Heart left ventricle (tissue), 16 donors: ENCODE measurements around the gene FBXL7. TPM values are rescaled to one million over a fixed set of nuclear protein-coding genes. Genes with fewer than 3 reads are reported as not detected.

Experiments used
- ATAC-seq, 4 donors: fragments of 200-7000 bp; cut with Tn5 transposase; one replicate each; pipeline ENCODE4 v1.9.1; 2020 to 2022; ENCODE audit warnings: moderate library complexity in 4 of 4, mild to moderate bottlenecking in 3 of 4, moderate number of reproducible peaks in 1 of 4
- DNase-seq, 5 donors: peaks; one replicate each; pipeline ENCODE4 v3.0.0-alpha.2; 2020
- H3K27ac ChIP-seq, 12 donors: fragments of 200-600 bp; sonication (generic) in 4 of 12; one replicate each; pipeline versions ENCODE4 v1.5.0 to v1.8.0; 2016 to 2022; ENCODE audit warnings: mild to moderate bottlenecking in 2 of 12
- H3K27me3 ChIP-seq, 9 donors: fragments of 200-600 bp; sonication (generic) in 2 of 9; one replicate each; pipeline versions ENCODE4 v1.5.1 to v1.8.0; 2016 to 2022; ENCODE audit warnings: mild to moderate bottlenecking in 3 of 9
- H3K36me3 ChIP-seq, 9 donors: fragments of 200-600 bp; sonication (generic) in 2 of 9; one replicate each; pipeline versions ENCODE4 v1.5.0 to v1.8.0; 2018 to 2022; ENCODE audit warnings: mild to moderate bottlenecking in 2 of 9
- H3K4me1 ChIP-seq, 12 donors: fragments of 200-600 bp; sonication (generic) in 4 of 12; one replicate each; pipeline versions ENCODE4 v1.5.0 to v1.8.0; 2016 to 2022; ENCODE audit warnings: mild to moderate bottlenecking in 3 of 12
- H3K4me3 ChIP-seq, 12 donors: fragments of 200-600 bp; sonication (generic) in 4 of 12; one replicate each; pipeline versions ENCODE4 v1.5.0 to v1.8.0; 2017 to 2022; ENCODE audit warnings: mild to moderate bottlenecking in 9 of 12, moderate library complexity in 4 of 12
- H3K9me3 ChIP-seq, 12 donors: fragments of 200-600 bp; sonication (generic) in 4 of 12; one replicate each; pipeline versions ENCODE4 v1.5.0 to v1.8.0; 2016 to 2022; ENCODE audit warnings: mild to moderate bottlenecking in 1 of 12
- CTCF ChIP-seq, 12 donors: fragments of 200-600 bp; sonication (generic) in 4 of 12; IDR thresholded peaks; one replicate each; pipeline versions ENCODE4 v1.5.0 to v1.8.0; 2018 to 2022; ENCODE audit warnings: antibody characterized with exemption in 12 of 12, mild to moderate bottlenecking in 5 of 12
- POLR2A ChIP-seq, 2 donors: fragments of 450-650 bp; IDR thresholded peaks; one replicate each; pipeline ENCODE4 v1.6.1; 2017; ENCODE audit warnings: antibody characterized with exemption in 2 of 2, mild to moderate bottlenecking in 2 of 2, moderate library complexity in 2 of 2
- WGBS, 4 donors: extraction: QIAGEN DNeasy Blood & Tissue Kit in 2 of 4; methylation state at CpG; one replicate each; pipeline versions ENCODE4 v1.1.5 to v1.1.7; 2013 to 2018; 5-methylcytosine and 5-hydroxymethylcytosine counted together
- intact Hi-C, 10 donors: fragments of 100-400 bp; cut with DNase I; formaldehyde crosslinking; loops; one replicate each; pipeline versions ENCODE4 v1.11.1 to v1.14.2; 2022
- polyA plus RNA-seq, 2 donors: library from polyadenylated mRNA; stranded (reverse); fragments of 200-250 nt; gene quantifications; one replicate each; pipeline ENCODE4 v1.2.3, GENCODE V29; 2013
- total RNA-seq, 9 donors: library from RNA; depleted of rRNA in 2 of 9; stranded (reverse); fragments of >200 nt in 2 of 9; fragmentation: NEBNext Ultra II Directional in 3 of 9; extraction: Animal tissue kit (Norgen Biotek cat#: 25700) in 3 of 9; gene quantifications; one replicate each; pipeline versions ENCODE4 v1.1.0 to v1.2.4, GENCODE V29; 2016 to 2023
- donor health status: ischemic (EF 13 %, LVEDD 7.1; RV severe dilation, severe dysfunction).
- donor health status: healthy with polysubstance abuse.
- donor health status: DM: no; HTN: yes; CAD: no.
- donor health status: DM: no; HTN: no; CAD: no.
- donor health status: ischemic (EF 25% LVEDD 6.9; RV normal size, moderate dysfunction).
- donor health status: ischemic (EF 25% LVEDD 5.7; RV mildly dilated, moderate dysfunction).
- donor health status: healthy.
- donor health status: DM: yes; HTN: yes; CAD: no.
- donor health status: ischemic (EF 35%, LVEDD 5.7; RV mildly dilated, moderate dysfunction).
- donor health status: nonischemic (EF 11% LVEDD 7.7; RV severe dilation, severe dysfunction).
- donor health status: DM: yes; HTN: yes; CAD: no.
- donor health status: PGD.
- donor health status: ischemic (EF 29% LVEDD 5.4; RV normal size, mild dysfunction).
- donor health status: nonischemic (EF 23%, LVEDD 6.1; RV moderate dilation, normal function).

Gene FBXL7
- total and polyA plus RNA-seq, 11 donors, result 8.7 to 27.6 (median 24.3) TPM

GRCh38 chr5:15704397-15704947 is 204.5 kb downstream of the FBXL7 start:
- intact Hi-C loops, result no loop called here
- H3K36me3 ChIP-seq, result no peaks in the 10 kb centered on the region
- DNase-seq, result no peak
- TF ChIP-seq CTCF (IDR thresholded peaks at IDR 0.05), result no peak
- no peak for TF ChIP-seq POLR2A (IDR thresholded peaks at IDR 0.05)
- ATAC-seq, result peak in 3 of 4 donors; percentile 53 to 77 (median 65)
- peak overlapping the region in 6 of 12 donors; percentile 31 to 62 (median 56) for H3K27ac ChIP-seq
- H3K9me3 ChIP-seq, result peaks cover 0 to 10% (median 0%) of the 10 kb centered on the region in 12 donors
- no peaks in the 10 kb centered on the region for H3K27me3 ChIP-seq
- peaks cover 0 to 43% (median 22%) of the 10 kb centered on the region in 12 donors for H3K4me1 ChIP-seq
- H3K4me3 ChIP-seq, result no peak overlapping the region

DNA sequence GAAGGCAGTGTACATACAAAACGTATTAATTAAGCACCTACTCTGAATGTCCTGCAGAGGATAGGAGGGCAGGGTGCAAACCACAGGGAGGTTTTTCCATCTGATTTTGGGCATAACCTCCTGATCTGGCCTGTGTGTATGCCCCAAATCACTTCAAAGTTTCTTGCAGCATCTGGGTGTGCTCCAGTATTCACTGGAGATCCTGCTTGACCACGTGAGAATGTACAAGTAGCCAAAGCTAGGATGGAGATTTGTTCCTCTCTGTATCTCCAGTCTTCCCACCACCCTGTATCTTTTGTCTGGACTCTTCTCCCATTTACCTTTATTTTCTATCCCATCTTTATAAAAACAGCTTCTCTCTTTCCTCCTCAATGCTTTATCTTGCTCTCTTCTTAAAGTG is 207.7 kb downstream of the FBXL7 start:
- Histone ChIP-seq H3K9me3 (no peaks in the 10 kb centered on the region), H3K27ac (no peak overlapping the region), H3K36me3 (no peaks in the 10 kb centered on the region), H3K4me3 (no peak overlapping the region), H3K27me3 (no peaks in the 10 kb centered on the region), H3K4me1 (peaks cover 0 to 43% (median 20%) of the 10 kb centered on the region in 12 donors)
- DNase-seq, result no peak
- intact Hi-C loops, result no loop called here
- 48 to 67% (median 57%) methylated on average over 2 of the region's 2 CpGs for WGBS, 4 donors
- TF ChIP-seq POLR2A (IDR thresholded peaks at IDR 0.05) (no peak), CTCF (IDR thresholded peaks at IDR 0.05) (no peak)
- no peak for ATAC-seq

DNA sequence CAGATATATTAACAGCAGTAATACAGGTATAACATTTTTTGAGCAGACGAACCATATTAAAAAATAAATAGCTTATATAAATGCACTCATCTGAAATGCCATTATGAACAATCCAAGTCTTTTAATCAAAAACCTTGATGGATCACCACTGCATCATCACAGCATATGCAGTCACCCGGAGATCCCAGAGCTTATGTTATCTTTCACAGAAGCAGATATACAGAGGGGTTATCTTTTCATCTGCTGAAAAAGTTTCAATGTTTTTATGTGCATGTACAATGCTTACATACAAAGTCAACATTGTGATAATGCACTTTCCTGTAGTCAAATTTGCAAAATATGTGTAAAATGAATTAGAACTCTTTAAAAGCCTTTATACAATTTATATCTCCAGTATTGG is 211.9 kb downstream of the FBXL7 start:
- H3K27ac ChIP-seq, result no peak overlapping the region
- H3K36me3 ChIP-seq, result no peaks in the 10 kb centered on the region
- no peaks in the 10 kb centered on the region for H3K27me3 ChIP-seq
- 90 to 98% (median 93%) methylated on average over 2 of the region's 2 CpGs for WGBS, 4 donors
- peaks cover 0 to 37% (median 23%) of the 10 kb centered on the region in 12 donors for H3K4me1 ChIP-seq
- H3K9me3 ChIP-seq, result no peaks in the 10 kb centered on the region
- TF ChIP-seq CTCF (IDR thresholded peaks at IDR 0.05) (no peak), POLR2A (IDR thresholded peaks at IDR 0.05) (no peak)
- DNase-seq (no peak), ATAC-seq (no peak)
- intact Hi-C loops, result no loop called here
- H3K4me3 ChIP-seq, result no peak overlapping the region

DNA sequence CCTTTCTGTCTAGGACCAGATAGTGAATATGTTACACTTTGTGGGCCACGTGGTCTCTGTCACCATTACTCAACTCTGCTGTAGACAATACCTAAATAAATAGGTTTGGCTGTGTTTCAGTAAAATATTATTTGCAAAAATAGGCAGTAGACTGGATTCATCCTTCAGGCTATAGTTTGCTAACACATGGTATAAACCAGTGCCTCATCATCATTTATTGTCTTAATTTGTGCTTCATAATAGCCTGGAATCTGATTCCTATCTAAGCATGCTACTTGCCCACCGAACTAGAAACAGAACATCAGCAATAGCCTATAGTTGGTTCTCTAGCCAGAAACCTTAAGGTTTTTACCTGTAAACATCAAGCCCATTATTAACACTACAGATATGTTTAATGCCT is 215.6 kb downstream of the FBXL7 start:
- TF ChIP-seq CTCF (IDR thresholded peaks at IDR 0.05) (no peak), POLR2A (IDR thresholded peaks at IDR 0.05) (no peak)
- Histone ChIP-seq H3K4me3 (no peak overlapping the region), H3K9me3 (no peaks in the 10 kb centered on the region), H3K4me1 (peaks cover 0 to 51% (median 34%) of the 10 kb centered on the region in 12 donors), H3K36me3 (no peaks in the 10 kb centered on the region), H3K27me3 (no peaks in the 10 kb centered on the region), H3K27ac (no peak overlapping the region)
- ATAC-seq (no peak), DNase-seq (no peak)
- intact Hi-C loops, result no loop called here
- 78 to 91% (median 80%) methylated on average over 2 of the region's 2 CpGs for WGBS, 4 donors
